ENCODE measurements around the gene ESRRB.
A peak's percentile ranks its signal among the peaks of the same experiment; 100 is the strongest.

The ESRRB gene

DNA sequence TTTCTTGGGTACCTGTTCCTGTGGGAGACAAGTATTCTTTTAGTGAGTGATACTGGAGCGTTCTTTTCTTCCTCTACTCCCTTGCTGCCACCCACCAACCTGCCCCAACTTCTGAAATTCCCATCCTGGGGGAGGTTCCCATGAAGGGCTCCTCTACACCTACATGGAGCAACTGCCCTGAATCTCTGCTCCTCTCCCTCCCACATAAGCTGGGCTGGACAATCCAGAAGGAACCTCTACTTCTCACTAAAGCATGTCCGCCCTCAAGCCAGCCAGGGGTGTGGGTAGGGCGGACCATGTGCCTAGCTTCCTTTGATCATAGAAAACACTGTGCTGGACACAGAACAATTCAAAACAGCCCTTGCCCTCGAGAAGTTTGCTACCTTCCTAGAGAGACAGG is 25.9 kb upstream of the ESRRB start:
- no peak for TF ChIP-seq FOXM1 (IDR thresholded peaks at IDR 0.05; ENCODE audit: borderline replicate concordance, low read depth)
- TF ChIP-seq, protein P1, sequence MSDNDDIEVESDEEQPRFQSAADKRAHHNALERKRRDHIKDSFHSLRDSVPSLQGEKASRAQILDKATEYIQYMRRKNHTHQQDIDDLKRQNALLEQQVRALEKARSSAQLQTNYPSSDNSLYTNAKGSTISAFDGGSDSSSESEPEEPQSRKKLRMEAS (IDR thresholded peaks at IDR 0.05): no peak
- no peak for TF ChIP-seq NFIC (IDR thresholded peaks at IDR 0.05)
- TF ChIP-seq, protein P2, sequence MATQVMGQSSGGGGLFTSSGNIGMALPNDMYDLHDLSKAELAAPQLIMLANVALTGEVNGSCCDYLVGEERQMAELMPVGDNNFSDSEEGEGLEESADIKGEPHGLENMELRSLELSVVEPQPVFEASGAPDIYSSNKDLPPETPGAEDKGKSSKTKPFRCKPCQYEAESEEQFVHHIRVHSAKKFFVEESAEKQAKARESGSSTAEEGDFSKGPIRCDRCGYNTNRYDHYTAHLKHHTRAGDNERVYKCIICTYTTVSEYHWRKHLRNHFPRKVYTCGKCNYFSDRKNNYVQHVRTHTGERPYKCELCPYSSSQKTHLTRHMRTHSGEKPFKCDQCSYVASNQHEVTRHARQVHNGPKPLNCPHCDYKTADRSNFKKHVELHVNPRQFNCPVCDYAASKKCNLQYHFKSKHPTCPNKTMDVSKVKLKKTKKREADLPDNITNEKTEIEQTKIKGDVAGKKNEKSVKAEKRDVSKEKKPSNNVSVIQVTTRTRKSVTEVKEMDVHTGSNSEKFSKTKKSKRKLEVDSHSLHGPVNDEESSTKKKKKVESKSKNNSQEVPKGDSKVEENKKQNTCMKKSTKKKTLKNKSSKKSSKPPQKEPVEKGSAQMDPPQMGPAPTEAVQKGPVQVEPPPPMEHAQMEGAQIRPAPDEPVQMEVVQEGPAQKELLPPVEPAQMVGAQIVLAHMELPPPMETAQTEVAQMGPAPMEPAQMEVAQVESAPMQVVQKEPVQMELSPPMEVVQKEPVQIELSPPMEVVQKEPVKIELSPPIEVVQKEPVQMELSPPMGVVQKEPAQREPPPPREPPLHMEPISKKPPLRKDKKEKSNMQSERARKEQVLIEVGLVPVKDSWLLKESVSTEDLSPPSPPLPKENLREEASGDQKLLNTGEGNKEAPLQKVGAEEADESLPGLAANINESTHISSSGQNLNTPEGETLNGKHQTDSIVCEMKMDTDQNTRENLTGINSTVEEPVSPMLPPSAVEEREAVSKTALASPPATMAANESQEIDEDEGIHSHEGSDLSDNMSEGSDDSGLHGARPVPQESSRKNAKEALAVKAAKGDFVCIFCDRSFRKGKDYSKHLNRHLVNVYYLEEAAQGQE (IDR thresholded peaks at IDR 0.05; ENCODE audit: low read depth): no peak
- no peak for TF ChIP-seq CREB1 (IDR thresholded peaks at IDR 0.05; ENCODE audit: low read depth)
- no peak for TF ChIP-seq RAD21 (IDR thresholded peaks at IDR 0.05; ENCODE audit: low read depth)
- no peak for TF ChIP-seq YY1 (IDR thresholded peaks at IDR 0.05; ENCODE audit: low read depth)
- TF ChIP-seq TAF1 (IDR thresholded peaks at IDR 0.05; ENCODE audit: low read depth): no peak
- no peak for TF ChIP-seq EP300 (IDR thresholded peaks at IDR 0.05; ENCODE audit: borderline replicate concordance)
- no peak for TF ChIP-seq CEBPB (IDR thresholded peaks at IDR 0.05)
- no peak for TF ChIP-seq EGR1 (IDR thresholded peaks at IDR 0.05)
- TF ChIP-seq TEAD4 (IDR thresholded peaks at IDR 0.05): no peak
- TF ChIP-seq TCF12 (IDR thresholded peaks at IDR 0.05; ENCODE audit: low read depth): no peak
- no peak for TF ChIP-seq ZBTB7A (IDR thresholded peaks at IDR 0.05; ENCODE audit: low read depth)
- TF ChIP-seq, protein P3, sequence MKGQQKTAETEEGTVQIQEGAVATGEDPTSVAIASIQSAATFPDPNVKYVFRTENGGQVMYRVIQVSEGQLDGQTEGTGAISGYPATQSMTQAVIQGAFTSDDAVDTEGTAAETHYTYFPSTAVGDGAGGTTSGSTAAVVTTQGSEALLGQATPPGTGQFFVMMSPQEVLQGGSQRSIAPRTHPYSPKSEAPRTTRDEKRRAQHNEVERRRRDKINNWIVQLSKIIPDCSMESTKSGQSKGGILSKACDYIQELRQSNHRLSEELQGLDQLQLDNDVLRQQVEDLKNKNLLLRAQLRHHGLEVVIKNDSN (IDR thresholded peaks at IDR 0.05): no peak

DNA sequence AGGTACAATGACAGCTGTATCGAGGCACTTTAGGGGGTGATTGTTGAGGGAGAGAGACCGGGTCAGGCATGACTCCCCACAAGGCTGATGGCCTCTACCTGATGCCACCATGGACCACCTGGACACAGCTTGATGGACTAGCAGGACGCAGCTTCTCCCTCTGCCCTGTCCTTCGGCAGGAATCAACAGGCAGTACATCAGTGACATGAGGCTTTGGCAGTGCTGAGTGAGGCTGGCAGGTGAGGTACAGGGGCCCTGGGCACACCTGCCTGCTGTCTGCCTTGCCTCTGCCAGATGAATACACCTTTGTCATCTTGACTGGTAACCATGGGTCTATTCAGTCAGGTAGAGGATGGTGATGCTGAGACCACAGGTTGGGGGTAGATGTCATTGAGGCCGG is 25.3 kb upstream of the ESRRB start:
- no peak for TF ChIP-seq YY1 (IDR thresholded peaks at IDR 0.05; ENCODE audit: low read depth)
- TF ChIP-seq FOXM1 (IDR thresholded peaks at IDR 0.05; ENCODE audit: borderline replicate concordance, low read depth): no peak
- TF ChIP-seq EGR1 (IDR thresholded peaks at IDR 0.05): no peak
- no peak for TF ChIP-seq ZBTB7A (IDR thresholded peaks at IDR 0.05; ENCODE audit: low read depth)

DNA sequence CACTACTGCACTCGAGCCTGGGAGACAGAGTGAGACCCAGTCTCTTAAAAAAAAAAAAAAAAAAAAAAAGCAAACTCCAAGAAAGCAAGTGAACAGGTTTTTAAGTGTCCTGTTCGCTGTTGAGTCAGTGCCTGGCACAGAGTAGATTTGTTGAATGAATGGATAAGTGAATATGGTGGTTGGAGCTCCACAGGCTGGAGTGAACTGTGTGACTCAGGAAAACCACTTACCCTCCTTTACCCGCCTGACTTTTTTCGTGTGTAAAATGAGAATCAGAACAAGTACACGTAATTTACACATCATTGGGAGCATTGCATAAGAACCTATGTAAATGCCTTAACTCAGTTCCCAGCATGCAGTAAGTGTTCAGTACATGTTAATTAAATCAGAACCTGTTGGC is 24.0 kb upstream of the ESRRB start:
- TF ChIP-seq ZBTB7A (IDR thresholded peaks at IDR 0.05; ENCODE audit: low read depth): no peak
- no peak for TF ChIP-seq EP300 (IDR thresholded peaks at IDR 0.05; ENCODE audit: borderline replicate concordance)
- no peak for TF ChIP-seq TEAD4 (IDR thresholded peaks at IDR 0.05)
- TF ChIP-seq, protein P3 (IDR thresholded peaks at IDR 0.05): no peak
- TF ChIP-seq TAF1 (IDR thresholded peaks at IDR 0.05; ENCODE audit: low read depth): no peak
- TF ChIP-seq NFIC (IDR thresholded peaks at IDR 0.05): no peak
- no peak for TF ChIP-seq FOXM1 (IDR thresholded peaks at IDR 0.05; ENCODE audit: borderline replicate concordance, low read depth)
- TF ChIP-seq TCF12 (IDR thresholded peaks at IDR 0.05; ENCODE audit: low read depth): no peak
- no peak for TF ChIP-seq CEBPB (IDR thresholded peaks at IDR 0.05)
- TF ChIP-seq, protein P2 (IDR thresholded peaks at IDR 0.05; ENCODE audit: low read depth): no peak
- no peak for TF ChIP-seq EGR1 (IDR thresholded peaks at IDR 0.05)
- no peak for TF ChIP-seq RAD21 (IDR thresholded peaks at IDR 0.05; ENCODE audit: low read depth)
- TF ChIP-seq, protein P1 (IDR thresholded peaks at IDR 0.05): no peak
- no peak for TF ChIP-seq CREB1 (IDR thresholded peaks at IDR 0.05; ENCODE audit: low read depth)
- no peak for TF ChIP-seq YY1 (IDR thresholded peaks at IDR 0.05; ENCODE audit: low read depth)

DNA sequence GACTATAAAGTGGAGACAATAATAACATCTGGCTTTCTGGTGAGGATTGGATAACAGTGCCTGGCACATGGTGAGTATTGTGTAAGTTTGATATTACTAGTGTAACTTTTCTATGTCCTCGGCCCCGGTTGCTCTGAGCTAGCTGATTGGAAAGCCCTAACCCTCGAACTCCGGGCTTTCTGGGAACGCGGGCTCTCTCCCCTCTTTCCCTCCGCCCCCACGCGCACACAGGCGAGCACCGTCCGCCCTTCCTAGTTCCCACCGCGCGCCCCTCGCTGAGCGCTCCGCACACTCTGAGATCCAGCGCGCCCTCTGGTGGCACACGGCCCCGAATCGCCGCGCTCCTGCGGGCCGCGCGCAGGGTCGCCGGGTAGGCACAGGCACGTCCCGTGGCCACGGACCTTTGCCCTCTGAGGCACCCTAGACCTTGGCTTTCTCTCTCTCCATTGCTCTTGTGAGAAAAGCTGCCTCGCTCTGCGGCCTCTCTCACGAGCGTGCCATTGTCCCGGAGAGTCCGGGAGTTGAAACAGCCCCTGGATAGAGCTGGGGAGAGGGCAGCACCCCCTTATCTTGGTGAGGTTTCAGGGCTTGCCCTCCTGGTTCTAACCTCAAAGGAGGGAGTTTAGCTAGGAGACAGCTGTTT is 23.2 kb upstream of the ESRRB start:
- TF ChIP-seq, protein P1 (IDR thresholded peaks at IDR 0.05): no peak
- TF ChIP-seq YY1 (IDR thresholded peaks at IDR 0.05; ENCODE audit: low read depth): no peak
- TF ChIP-seq FOXM1 (IDR thresholded peaks at IDR 0.05; ENCODE audit: borderline replicate concordance, low read depth): no peak
- TF ChIP-seq EP300 (IDR thresholded peaks at IDR 0.05; ENCODE audit: borderline replicate concordance): no peak
- TF ChIP-seq RAD21 (IDR thresholded peaks at IDR 0.05; ENCODE audit: low read depth): peak; percentile 62; the same call in 1 of the 2 replicates
- TF ChIP-seq CEBPB (IDR thresholded peaks at IDR 0.05): no peak

DNA sequence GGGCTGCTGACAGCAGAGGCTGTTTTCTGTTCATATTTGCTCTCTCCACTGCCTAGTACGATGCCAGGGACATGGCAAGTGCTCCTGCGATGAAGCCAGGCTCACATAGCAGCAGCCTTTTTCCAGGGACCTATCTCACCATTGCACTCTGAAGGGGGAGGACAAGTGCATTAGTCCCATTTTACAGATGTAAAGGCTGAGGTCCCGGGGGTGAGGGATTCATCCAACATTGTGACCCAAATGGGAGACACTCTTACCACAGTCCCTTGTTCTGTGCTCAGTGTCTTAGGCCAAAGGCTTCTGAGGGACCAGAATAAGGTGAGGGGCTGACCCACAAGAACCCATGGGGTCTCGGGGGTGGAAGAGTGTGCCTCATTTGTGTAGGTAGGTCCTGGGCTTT is 21.6 kb upstream of the ESRRB start:
- TF ChIP-seq RAD21 (IDR thresholded peaks at IDR 0.05; ENCODE audit: low read depth) (no peak), CEBPB (IDR thresholded peaks at IDR 0.05) (no peak), NFIC (IDR thresholded peaks at IDR 0.05) (no peak), TCF12 (IDR thresholded peaks at IDR 0.05; ENCODE audit: low read depth) (no peak), YY1 (IDR thresholded peaks at IDR 0.05; ENCODE audit: low read depth) (no peak), FOXM1 (IDR thresholded peaks at IDR 0.05; ENCODE audit: borderline replicate concordance, low read depth) (no peak), TAF1 (IDR thresholded peaks at IDR 0.05; ENCODE audit: low read depth) (no peak)
- TF ChIP-seq, protein P1 (IDR thresholded peaks at IDR 0.05): no peak
- TF ChIP-seq, protein P2 (IDR thresholded peaks at IDR 0.05; ENCODE audit: low read depth): no peak
